H1 (cell line): ENCODE data around the gene CDK7. TPM values are rescaled to one million over a fixed set of nuclear protein-coding genes. Genes with fewer than 3 reads are reported as not detected.

Experiments used
- CBX5 ChIP-seq: fragments of 300-800, 300-1000 bp; sonication (generic); IDR thresholded peaks from 2 replicates; pipeline ENCODE4 v1.7.1; 2016; ENCODE audit warnings: antibody characterized with exemption, low read length, low read depth
- CREB1 ChIP-seq: IDR thresholded peaks from 2 replicates; pipeline ENCODE4 v1.6.1; 2012; ENCODE audit warnings: inconsistent platforms
- polyA plus RNA-seq, 7 experiments: library from polyadenylated mRNA; depleted of rRNA in 3 of 7; stranded (reverse) in 5 of 7; unstranded in 2 of 7; fragments of >200 nt in 5 of 7; fragments of 200-250 nt in 2 of 7; gene quantifications; 1 replicate in 5 of 7; 2 replicates in 1 of 7; 4 replicates in 1 of 7; pipeline versions ENCODE4 v1.2.1 to v1.2.3, GENCODE V29; 2011 to 2013; ENCODE audit warnings: missing spikeins in 2 of 7, mixed read lengths in 2 of 7
- total RNA-seq: library from RNA; stranded (reverse); fragmentation: NEBNext Ultra II Directional; extraction: Animal tissue kit (Norgen Biotek cat#: 25700); gene quantifications from 2 replicates; pipeline ENCODE4 v1.2.1, GENCODE V29; 2021
- TF ChIP-seq, protein P1 (sequence below): IDR thresholded peaks from 2 replicates; pipeline ENCODE4 v1.6.1; 2012; ENCODE audit warnings: low read length, inconsistent platforms
- TF ChIP-seq, protein P2 (sequence below): fragments of 300-600 bp; sonication (generic); IDR thresholded peaks from 2 replicates; pipeline ENCODE4 v1.7.1; 2012; ENCODE audit warnings: low read length, moderate library complexity, mild to moderate bottlenecking, inconsistent platforms; ENCODE audit not compliant: insufficient replicate concordance

The CDK7 gene
- total and polyA plus RNA-seq, 2 of the 8 experiments (the other 6 are each of a cell fraction or from before 2014, with no cell fraction given) = 39.9 to 63.4 TPM

DNA sequence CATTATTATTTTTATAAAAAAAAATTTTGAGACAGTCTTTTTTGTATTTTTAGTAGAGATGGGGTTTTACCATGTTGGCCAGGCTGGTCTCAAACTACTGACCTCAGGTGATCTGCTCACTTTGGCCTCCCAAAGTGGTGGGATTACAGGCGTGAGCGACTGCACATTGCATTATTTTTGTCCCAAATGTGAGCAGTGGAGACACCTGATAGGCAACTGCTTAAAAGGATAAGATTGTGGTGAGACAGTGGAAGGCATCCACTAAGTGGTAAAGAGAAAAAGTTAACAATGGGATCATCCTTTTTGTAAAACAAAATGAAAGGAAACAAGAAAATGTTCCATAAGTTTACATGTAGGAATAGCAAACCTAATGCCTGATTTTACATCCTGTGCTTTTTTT, 47.3 kb upstream of the CDK7 start (continued):
- TF ChIP-seq, protein P1, sequence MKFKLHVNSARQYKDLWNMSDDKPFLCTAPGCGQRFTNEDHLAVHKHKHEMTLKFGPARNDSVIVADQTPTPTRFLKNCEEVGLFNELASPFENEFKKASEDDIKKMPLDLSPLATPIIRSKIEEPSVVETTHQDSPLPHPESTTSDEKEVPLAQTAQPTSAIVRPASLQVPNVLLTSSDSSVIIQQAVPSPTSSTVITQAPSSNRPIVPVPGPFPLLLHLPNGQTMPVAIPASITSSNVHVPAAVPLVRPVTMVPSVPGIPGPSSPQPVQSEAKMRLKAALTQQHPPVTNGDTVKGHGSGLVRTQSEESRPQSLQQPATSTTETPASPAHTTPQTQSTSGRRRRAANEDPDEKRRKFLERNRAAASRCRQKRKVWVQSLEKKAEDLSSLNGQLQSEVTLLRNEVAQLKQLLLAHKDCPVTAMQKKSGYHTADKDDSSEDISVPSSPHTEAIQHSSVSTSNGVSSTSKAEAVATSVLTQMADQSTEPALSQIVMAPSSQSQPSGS = no peak
- TF ChIP-seq, protein P2, sequence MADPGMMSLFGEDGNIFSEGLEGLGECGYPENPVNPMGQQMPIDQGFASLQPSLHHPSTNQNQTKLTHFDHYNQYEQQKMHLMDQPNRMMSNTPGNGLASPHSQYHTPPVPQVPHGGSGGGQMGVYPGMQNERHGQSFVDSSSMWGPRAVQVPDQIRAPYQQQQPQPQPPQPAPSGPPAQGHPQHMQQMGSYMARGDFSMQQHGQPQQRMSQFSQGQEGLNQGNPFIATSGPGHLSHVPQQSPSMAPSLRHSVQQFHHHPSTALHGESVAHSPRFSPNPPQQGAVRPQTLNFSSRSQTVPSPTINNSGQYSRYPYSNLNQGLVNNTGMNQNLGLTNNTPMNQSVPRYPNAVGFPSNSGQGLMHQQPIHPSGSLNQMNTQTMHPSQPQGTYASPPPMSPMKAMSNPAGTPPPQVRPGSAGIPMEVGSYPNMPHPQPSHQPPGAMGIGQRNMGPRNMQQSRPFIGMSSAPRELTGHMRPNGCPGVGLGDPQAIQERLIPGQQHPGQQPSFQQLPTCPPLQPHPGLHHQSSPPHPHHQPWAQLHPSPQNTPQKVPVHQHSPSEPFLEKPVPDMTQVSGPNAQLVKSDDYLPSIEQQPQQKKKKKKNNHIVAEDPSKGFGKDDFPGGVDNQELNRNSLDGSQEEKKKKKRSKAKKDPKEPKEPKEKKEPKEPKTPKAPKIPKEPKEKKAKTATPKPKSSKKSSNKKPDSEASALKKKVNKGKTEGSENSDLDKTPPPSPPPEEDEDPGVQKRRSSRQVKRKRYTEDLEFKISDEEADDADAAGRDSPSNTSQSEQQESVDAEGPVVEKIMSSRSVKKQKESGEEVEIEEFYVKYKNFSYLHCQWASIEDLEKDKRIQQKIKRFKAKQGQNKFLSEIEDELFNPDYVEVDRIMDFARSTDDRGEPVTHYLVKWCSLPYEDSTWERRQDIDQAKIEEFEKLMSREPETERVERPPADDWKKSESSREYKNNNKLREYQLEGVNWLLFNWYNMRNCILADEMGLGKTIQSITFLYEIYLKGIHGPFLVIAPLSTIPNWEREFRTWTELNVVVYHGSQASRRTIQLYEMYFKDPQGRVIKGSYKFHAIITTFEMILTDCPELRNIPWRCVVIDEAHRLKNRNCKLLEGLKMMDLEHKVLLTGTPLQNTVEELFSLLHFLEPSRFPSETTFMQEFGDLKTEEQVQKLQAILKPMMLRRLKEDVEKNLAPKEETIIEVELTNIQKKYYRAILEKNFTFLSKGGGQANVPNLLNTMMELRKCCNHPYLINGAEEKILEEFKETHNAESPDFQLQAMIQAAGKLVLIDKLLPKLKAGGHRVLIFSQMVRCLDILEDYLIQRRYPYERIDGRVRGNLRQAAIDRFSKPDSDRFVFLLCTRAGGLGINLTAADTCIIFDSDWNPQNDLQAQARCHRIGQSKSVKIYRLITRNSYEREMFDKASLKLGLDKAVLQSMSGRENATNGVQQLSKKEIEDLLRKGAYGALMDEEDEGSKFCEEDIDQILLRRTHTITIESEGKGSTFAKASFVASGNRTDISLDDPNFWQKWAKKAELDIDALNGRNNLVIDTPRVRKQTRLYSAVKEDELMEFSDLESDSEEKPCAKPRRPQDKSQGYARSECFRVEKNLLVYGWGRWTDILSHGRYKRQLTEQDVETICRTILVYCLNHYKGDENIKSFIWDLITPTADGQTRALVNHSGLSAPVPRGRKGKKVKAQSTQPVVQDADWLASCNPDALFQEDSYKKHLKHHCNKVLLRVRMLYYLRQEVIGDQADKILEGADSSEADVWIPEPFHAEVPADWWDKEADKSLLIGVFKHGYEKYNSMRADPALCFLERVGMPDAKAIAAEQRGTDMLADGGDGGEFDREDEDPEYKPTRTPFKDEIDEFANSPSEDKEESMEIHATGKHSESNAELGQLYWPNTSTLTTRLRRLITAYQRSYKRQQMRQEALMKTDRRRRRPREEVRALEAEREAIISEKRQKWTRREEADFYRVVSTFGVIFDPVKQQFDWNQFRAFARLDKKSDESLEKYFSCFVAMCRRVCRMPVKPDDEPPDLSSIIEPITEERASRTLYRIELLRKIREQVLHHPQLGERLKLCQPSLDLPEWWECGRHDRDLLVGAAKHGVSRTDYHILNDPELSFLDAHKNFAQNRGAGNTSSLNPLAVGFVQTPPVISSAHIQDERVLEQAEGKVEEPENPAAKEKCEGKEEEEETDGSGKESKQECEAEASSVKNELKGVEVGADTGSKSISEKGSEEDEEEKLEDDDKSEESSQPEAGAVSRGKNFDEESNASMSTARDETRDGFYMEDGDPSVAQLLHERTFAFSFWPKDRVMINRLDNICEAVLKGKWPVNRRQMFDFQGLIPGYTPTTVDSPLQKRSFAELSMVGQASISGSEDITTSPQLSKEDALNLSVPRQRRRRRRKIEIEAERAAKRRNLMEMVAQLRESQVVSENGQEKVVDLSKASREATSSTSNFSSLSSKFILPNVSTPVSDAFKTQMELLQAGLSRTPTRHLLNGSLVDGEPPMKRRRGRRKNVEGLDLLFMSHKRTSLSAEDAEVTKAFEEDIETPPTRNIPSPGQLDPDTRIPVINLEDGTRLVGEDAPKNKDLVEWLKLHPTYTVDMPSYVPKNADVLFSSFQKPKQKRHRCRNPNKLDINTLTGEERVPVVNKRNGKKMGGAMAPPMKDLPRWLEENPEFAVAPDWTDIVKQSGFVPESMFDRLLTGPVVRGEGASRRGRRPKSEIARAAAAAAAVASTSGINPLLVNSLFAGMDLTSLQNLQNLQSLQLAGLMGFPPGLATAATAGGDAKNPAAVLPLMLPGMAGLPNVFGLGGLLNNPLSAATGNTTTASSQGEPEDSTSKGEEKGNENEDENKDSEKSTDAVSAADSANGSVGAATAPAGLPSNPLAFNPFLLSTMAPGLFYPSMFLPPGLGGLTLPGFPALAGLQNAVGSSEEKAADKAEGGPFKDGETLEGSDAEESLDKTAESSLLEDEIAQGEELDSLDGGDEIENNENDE = no peak
- no peak for TF ChIP-seq CBX5
- no peak for TF ChIP-seq CREB1
- TF ChIP-seq, all 59 proteins: peak for 0
